ENCODE results near the gene RAG1. TPM values are rescaled to one million over a fixed set of nuclear protein-coding genes. Genes with fewer than 3 reads are reported as not detected.

RAG1 gene
- total RNA-seq, 4 donors from 2014 or later: 0.13 to 0.93 (median 0.86) TPM

GRCh38 chr11:36565031-36565610 is 2.7 kb upstream of the RAG1 start:
- H3K4me3 ChIP-seq: peak overlapping the region in 1 of 2 donors; percentile 45
- no peak for ATAC-seq
- H3K9me3 ChIP-seq: peaks cover 0 to 2% (median 0%) of the 10 kb centered on the region in 3 donors
- no peak overlapping the region for H3K27ac ChIP-seq
- 62 to 95% methylated on average over 4 to 6 of the region's 6 CpGs for WGBS, 2 donors (ENCODE audit: low coverage in 1 of 2)
- TF ChIP-seq POLR2AphosphoS5 (IDR thresholded peaks at IDR 0.05) (no peak), EP300 (IDR thresholded peaks at IDR 0.05) (no peak), POLR2A (IDR thresholded peaks at IDR 0.05) (no peak)
- TF ChIP-seq, protein P1, sequence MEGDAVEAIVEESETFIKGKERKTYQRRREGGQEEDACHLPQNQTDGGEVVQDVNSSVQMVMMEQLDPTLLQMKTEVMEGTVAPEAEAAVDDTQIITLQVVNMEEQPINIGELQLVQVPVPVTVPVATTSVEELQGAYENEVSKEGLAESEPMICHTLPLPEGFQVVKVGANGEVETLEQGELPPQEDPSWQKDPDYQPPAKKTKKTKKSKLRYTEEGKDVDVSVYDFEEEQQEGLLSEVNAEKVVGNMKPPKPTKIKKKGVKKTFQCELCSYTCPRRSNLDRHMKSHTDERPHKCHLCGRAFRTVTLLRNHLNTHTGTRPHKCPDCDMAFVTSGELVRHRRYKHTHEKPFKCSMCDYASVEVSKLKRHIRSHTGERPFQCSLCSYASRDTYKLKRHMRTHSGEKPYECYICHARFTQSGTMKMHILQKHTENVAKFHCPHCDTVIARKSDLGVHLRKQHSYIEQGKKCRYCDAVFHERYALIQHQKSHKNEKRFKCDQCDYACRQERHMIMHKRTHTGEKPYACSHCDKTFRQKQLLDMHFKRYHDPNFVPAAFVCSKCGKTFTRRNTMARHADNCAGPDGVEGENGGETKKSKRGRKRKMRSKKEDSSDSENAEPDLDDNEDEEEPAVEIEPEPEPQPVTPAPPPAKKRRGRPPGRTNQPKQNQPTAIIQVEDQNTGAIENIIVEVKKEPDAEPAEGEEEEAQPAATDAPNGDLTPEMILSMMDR (IDR thresholded peaks at IDR 0.05): no peak
- H3K36me3 ChIP-seq: no peaks in the 10 kb centered on the region
- no peaks in the 10 kb centered on the region for H3K27me3 ChIP-seq
- H3K4me1 ChIP-seq: no peaks in the 10 kb centered on the region

DNA sequence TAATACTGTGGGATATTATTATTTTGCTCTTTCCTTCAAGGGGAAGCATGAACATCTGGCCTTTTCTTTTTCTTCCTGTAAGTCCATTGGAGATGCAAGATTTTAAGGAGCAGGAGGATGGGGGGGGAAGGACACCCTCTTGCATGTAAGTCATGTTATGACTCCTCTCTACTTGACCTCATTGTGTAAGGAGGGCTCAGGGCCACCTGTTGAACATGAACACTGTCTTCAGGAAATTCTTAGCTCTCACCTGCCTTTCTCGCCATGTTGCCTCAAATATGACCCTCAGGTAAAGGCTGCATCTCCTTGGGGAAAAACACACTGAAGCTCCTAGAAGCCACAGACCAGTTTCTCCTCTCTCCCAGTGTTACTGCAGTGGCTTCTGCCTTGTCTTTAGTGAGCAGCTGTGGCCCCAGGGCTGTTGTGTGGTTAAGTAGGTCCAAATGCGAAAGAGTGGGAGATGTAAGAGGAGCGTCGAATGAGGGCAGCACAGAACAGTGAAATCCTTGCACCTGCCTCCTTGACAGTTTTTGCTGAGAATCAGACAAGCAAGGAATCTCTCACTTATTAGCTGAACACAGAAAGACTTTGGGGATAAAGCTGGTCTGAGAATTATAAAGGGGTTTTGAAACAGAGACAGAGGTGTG is 1.3 kb upstream of the RAG1 start:
- TF ChIP-seq POLR2A (IDR thresholded peaks at IDR 0.05): no peak
- no peak for TF ChIP-seq POLR2AphosphoS5 (IDR thresholded peaks at IDR 0.05)
- TF ChIP-seq EP300 (IDR thresholded peaks at IDR 0.05): no peak
- TF ChIP-seq, protein P1 (IDR thresholded peaks at IDR 0.05): no peak
- ATAC-seq: no peak
- Histone ChIP-seq H3K36me3 (no peaks in the 10 kb centered on the region), H3K27me3 (no peaks in the 10 kb centered on the region), H3K27ac (no peak overlapping the region), H3K4me1 (no peaks in the 10 kb centered on the region), H3K4me3 (no peak overlapping the region), H3K9me3 (no peaks in the 10 kb centered on the region)
- WGBS, 2 donors (ENCODE audit: low coverage in 1 of 2): 93 to 100% methylated on average over 1 to 4 of the region's 4 CpGs

- whole genome bisulfite sequencing, 2 donors (ENCODE audit: low coverage in 1 of 2): 92% methylated on average over 4 of the region's 4 CpGs; no CpG with 5 or more reads in 1 of the 2 donors
- Histone ChIP-seq H3K27ac (no peak overlapping the region), H3K9me3 (no peaks in the 10 kb centered on the region), H3K4me3 (no peak overlapping the region), H3K27me3 (no peaks in the 10 kb centered on the region), H3K4me1 (no peaks in the 10 kb centered on the region), H3K36me3 (peaks cover 0 to 2% of the 10 kb centered on the region in 2 donors)
- TF ChIP-seq POLR2A (IDR thresholded peaks at IDR 0.05) (no peak), POLR2AphosphoS5 (IDR thresholded peaks at IDR 0.05) (no peak), EP300 (IDR thresholded peaks at IDR 0.05) (no peak)
- TF ChIP-seq, protein P1 (IDR thresholded peaks at IDR 0.05): no peak
- ATAC-seq: no peak
Observed at GRCh38 chr11:36569095-36569494, 1.3 kb downstream of the RAG1 start.

DNA sequence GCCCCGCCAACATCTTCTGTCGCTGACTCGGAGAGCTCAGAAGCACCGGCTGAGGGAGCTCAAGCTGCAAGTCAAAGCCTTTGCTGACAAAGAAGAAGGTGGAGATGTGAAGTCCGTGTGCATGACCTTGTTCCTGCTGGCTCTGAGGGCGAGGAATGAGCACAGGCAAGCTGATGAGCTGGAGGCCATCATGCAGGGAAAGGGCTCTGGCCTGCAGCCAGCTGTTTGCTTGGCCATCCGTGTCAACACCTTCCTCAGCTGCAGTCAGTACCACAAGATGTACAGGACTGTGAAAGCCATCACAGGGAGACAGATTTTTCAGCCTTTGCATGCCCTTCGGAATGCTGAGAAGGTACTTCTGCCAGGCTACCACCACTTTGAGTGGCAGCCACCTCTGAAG is 6.7 kb downstream of the RAG1 start:
- H3K9me3 ChIP-seq: no peaks in the 10 kb centered on the region
- no peaks in the 10 kb centered on the region for H3K27me3 ChIP-seq
- 68% methylated on average over 3 of the region's 8 CpGs; no CpG with 5 or more reads in 1 of the 2 donors for WGBS, 2 donors (ENCODE audit: low coverage in 1 of 2)
- H3K27ac ChIP-seq: no peak overlapping the region
- peaks cover 0 to 8% of the 10 kb centered on the region in 2 donors for H3K36me3 ChIP-seq
- peaks cover 0 to 18% (median 4%) of the 10 kb centered on the region in 3 donors for H3K4me1 ChIP-seq
- ATAC-seq: no peak
- no peak overlapping the region for H3K4me3 ChIP-seq
- no peak for TF ChIP-seq POLR2AphosphoS5 (IDR thresholded peaks at IDR 0.05)
- no peak for TF ChIP-seq EP300 (IDR thresholded peaks at IDR 0.05)
- TF ChIP-seq POLR2A (IDR thresholded peaks at IDR 0.05): no peak

DNA sequence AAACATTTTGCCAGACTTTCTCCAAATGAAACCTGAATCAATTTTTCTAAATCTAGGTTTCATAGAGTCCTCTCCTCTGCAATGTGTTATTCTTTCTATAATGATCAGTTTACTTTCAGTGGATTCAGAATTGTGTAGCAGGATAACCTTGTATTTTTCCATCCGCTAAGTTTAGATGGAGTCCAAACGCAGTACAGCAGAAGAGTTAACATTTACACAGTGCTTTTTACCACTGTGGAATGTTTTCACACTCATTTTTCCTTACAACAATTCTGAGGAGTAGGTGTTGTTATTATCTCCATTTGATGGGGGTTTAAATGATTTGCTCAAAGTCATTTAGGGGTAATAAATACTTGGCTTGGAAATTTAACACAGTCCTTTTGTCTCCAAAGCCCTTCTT is 9.6 kb downstream of the RAG1 start:
- Histone ChIP-seq H3K36me3 (peaks cover 0 to 8% of the 10 kb centered on the region in 2 donors), H3K4me1 (peaks cover 0 to 18% (median 4%) of the 10 kb centered on the region in 3 donors), H3K27me3 (no peaks in the 10 kb centered on the region), H3K9me3 (no peaks in the 10 kb centered on the region), H3K27ac (peak overlapping the region in 2 of 4 donors; percentile 36 to 55), H3K4me3 (no peak overlapping the region)
- no peak for ATAC-seq
- TF ChIP-seq, protein P1 (IDR thresholded peaks at IDR 0.05): no peak
- TF ChIP-seq POLR2AphosphoS5 (IDR thresholded peaks at IDR 0.05) (no peak), POLR2A (IDR thresholded peaks at IDR 0.05) (no peak), EP300 (IDR thresholded peaks at IDR 0.05) (no peak)
- 18 to 52% methylated on average over 2 of the region's 2 CpGs for WGBS, 2 donors (ENCODE audit: low coverage in 1 of 2)

All from gastroesophageal sphincter (tissue), 4 donors.